LNCaP clone FGC (cell line): Measurements from ENCODE around the gene ALPL.
A peak's percentile ranks its signal among the peaks of the same experiment; 100 is the strongest.

ENCODE experiments used
- DNase-seq: peaks from one replicate; pipeline ENCODE4 v3.0.0-alpha.2; 2011; ENCODE audit warnings: low read depth
- H3K4me3 ChIP-seq: 2 replicates; pipeline ENCODE4 v1.5.1; 2011; ENCODE audit warnings: mild to moderate bottlenecking, low read depth, low read length, control low read depth
- TF ChIP-seq, protein P1 (sequence below): IDR thresholded peaks from 2 replicates; pipeline ENCODE4 v1.5.1; 2012; ENCODE audit warnings: mild to moderate bottlenecking; ENCODE audit not compliant: control insufficient read depth, insufficient read depth; ENCODE audit errors: extremely low read depth

Gene ALPL

DNA sequence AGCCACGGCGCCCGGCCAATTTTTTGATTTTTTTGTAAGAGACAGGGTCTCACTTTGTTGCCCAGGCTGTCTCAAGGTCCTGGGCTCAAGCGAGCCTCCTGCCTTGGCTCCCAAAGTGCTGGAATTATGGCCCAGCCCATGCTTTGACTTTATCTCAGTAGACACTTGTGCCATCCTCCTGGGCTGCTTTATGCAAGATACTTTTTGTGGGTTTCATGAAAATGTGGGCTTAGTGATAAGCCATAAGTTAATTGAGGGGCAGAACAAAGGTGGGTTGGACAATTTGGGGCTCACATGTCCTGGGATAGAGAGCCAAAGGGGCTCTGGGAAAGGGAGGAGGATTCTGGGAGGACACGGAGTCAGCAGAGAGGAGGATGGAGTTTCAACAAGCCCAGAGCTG is 22.0 kb downstream of the ALPL start:
- TF ChIP-seq, protein P1, sequence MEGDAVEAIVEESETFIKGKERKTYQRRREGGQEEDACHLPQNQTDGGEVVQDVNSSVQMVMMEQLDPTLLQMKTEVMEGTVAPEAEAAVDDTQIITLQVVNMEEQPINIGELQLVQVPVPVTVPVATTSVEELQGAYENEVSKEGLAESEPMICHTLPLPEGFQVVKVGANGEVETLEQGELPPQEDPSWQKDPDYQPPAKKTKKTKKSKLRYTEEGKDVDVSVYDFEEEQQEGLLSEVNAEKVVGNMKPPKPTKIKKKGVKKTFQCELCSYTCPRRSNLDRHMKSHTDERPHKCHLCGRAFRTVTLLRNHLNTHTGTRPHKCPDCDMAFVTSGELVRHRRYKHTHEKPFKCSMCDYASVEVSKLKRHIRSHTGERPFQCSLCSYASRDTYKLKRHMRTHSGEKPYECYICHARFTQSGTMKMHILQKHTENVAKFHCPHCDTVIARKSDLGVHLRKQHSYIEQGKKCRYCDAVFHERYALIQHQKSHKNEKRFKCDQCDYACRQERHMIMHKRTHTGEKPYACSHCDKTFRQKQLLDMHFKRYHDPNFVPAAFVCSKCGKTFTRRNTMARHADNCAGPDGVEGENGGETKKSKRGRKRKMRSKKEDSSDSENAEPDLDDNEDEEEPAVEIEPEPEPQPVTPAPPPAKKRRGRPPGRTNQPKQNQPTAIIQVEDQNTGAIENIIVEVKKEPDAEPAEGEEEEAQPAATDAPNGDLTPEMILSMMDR: no peak
- DNase-seq: no peak
- H3K4me3 ChIP-seq: no peak overlapping the region

DNA sequence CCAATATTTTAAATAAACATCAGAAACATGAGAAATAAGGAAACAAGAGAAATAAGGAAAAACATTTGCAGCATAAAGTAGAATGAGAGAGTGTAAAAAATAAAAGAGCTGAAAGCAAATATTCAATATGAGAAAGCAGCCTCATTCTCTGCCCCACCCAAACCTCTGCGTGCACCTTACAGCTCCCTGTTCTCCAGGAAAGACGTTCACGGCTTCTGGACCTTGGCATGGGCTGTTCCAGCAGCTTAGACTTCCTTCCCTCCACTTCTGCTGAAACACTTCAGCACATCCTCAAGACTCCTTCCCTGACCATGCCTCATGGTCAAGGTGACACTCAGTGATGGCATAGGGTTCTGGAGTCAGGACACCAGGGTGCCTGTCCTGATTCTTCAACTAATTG is 23.3 kb downstream of the ALPL start:
- TF ChIP-seq, protein P1: no peak
- DNase-seq: no peak
- no peak overlapping the region for H3K4me3 ChIP-seq

DNA sequence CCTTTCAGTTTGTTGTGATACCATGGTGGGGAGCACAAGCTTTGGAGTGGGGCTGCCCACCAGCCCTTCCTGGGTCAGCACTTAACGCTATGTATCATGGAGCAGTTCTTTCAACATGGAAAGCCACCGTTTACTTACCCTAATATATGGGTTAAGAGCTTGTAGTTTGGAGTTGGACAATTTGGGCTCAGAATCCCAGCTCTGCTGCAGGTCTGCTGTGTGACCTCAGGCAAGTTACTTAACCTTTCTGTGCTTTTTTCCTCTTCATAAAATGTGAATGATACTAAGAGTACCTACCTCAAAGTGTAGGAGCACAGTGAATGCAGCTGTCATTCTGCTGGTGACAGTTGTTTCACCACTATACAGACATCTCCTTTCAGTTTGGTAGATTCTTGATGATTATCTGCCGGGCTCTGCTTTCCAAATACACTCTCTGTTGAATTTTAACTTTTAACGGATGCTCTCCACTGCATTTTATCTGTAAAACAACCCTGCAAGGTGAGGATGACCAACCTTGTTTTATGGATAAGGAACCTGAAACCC is 23.8 kb downstream of the ALPL start:
- TF ChIP-seq, protein P1: no peak
- DNase-seq: no peak
- no peak overlapping the region for H3K4me3 ChIP-seq

DNA sequence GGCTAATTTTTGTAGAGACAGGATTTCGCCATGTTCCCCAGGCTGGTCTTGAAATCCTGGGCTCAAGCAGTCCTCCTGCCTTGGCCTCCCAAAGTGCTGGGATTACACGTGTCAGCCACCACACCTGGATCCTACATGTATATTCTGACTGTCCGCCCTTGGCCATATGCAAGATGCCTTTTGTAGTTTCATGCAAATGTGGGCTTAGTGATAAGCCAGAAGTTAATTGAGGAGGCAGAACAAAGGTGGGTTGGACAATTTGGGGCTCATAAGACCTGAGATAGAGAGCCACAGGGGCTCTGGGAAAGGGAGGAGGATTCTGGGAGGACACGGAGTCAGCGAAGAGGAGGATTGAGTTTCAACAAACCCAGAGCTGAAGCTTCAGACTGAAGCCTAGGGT is 24.9 kb downstream of the ALPL start:
- no peak overlapping the region for H3K4me3 ChIP-seq
- no peak for DNase-seq
- TF ChIP-seq, protein P1: no peak

DNA sequence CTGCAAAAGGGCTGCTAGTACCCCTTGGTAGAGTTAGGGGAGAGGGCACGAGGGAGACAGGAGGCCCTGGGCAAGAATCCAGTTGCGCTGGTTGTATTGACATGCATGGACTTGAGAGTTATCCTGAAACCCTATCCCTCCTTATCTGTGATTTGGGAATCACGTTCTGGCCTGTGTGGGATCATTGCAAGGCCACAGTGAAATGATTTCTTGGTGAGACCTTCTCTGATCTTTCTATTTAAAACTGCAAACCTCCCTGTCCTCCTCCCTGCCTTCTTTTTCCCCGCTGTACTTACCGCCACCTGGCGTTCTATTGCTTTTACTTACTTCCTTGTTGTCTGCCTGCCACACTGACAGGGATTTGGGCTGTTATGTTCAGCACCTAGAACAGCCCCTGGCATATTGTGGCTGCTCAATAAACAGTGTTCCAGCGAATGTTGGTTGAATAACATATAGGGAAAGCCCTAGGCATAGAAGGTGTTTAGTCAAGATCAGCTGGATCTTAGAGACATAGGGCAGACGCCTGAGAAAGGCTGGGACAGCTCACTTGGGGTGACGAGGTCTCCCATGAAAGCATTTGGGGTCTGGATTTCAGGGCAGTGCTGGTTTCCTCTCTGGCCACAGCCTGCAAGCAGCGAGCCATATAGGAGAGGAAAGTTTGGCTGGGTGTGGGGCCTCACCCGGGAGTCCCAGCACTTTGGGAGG is 25.6 kb downstream of the ALPL start:
- TF ChIP-seq, protein P1: peak; percentile 69
- peak; percentile 42 for DNase-seq
- H3K4me3 ChIP-seq: no peak overlapping the region

DNA sequence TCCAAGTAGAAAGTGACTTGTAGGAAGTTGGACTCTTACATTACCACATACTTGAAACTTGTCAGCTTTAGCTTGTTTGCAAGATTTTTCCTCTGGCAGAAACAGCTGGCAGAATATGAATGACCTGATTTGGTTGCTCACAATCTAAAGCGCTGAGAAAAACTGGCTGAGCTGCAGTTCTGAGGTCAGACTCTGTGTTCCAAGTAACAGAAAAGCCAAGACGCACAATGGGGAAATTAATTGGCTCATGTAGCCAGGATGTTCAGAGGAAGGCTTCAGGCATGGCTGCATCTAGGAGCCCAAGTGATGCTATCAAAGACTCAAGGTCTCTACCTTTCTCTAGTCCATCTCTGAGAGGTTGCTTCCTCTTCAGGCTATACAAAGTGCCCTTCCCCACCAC is 27.0 kb downstream of the ALPL start:
- TF ChIP-seq, protein P1: no peak
- no peak for DNase-seq
- no peak overlapping the region for H3K4me3 ChIP-seq

DNA sequence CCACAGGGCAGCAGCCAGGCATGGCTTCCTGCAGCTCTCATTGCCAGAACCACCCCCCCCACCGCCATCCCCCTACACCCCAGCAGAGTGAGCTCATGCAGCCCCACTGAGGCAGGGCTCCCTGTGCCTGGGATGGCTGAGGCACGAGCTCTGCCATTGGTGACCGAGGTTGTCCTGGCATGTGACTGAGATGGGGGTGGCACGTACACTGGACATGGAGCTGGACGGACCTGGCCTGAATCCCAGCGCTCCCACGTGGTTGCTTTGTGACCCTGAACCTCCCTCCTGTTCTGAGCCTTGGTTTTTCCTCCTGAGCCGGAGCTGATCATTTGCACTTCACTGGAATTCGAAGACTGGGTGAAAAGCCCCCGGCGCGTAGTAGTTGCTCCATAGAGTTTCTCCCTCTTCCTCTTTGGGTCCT is 28.3 kb downstream of the ALPL start:
- H3K4me3 ChIP-seq: no peak overlapping the region
- DNase-seq: no peak
- TF ChIP-seq, protein P1: no peak
